ENCODE measurements around the gene PLPPR1. TPM values are rescaled to one million over a fixed set of nuclear protein-coding genes. Genes with fewer than 3 reads are reported as not detected.

The PLPPR1 gene
- total RNA-seq, 1 experiment from 2014 or later: not detected

DNA sequence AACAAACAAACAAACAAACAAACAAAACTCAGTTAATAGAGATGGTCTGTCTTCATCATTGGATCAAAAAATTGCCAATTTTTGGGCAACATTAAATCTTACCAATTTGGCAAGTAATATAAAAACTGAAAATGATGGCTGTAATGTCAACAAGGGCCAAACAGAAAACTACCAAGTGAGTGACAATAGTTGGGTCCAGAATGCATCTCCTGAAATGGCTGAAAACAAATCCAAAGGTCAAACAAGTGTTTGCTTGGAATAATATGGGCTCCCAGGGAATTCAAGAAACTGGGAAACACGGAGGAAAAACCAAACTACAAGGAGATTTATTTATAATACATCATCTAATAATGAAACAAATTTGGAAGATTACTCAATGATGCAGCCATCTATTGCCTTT is 331.2 kb downstream of the PLPPR1 start:
- in situ Hi-C loops (cut with HindIII; ENCODE audit: low sequenced_read_pairs): no loop called here
- DNase-seq (ENCODE audit: low spot score): no peak

DNA sequence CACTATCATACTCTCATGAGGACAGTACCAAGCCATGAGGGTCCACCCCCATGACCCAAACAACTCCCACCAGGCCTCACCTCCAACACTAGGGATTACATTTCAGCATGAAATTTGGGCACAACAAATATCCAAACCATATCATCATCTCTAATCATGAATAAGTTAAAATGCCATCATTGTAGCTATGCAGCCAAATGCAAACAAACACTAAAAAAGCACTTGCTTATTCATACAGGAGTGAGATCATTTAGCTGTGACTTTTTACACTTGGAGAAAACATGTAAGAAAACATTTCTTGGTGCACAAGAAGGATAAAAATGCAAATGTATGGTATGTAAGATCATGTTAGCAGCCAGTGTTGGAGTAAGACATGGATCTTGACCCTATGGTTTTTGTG is 332.1 kb downstream of the PLPPR1 start:
- in situ Hi-C loops (cut with HindIII; ENCODE audit: low sequenced_read_pairs): no loop called here
- DNase-seq (ENCODE audit: low spot score): no peak

DNA sequence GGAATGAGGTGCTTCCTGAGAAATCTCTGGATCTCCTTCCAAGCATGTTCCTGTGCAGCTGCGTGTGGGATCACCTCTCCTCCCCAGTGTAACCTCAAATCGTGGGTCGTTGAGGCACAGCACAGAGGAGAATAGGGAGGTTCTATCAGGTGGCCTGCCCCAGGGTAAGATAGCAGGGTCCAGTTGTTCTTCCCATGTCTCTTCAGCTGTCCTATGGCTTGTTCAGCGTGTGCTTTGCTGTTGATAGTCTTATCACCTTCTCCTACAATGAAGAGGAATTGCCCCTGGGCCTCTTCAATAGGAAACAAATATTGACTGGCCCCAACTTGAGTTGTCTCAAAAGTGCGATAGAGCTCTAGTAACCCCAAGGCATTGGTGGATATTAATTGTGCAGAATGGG is 333.9 kb downstream of the PLPPR1 start:
- in situ Hi-C loops (cut with HindIII; ENCODE audit: low sequenced_read_pairs): no loop called here
- DNase-seq (ENCODE audit: low spot score): no peak

DNA sequence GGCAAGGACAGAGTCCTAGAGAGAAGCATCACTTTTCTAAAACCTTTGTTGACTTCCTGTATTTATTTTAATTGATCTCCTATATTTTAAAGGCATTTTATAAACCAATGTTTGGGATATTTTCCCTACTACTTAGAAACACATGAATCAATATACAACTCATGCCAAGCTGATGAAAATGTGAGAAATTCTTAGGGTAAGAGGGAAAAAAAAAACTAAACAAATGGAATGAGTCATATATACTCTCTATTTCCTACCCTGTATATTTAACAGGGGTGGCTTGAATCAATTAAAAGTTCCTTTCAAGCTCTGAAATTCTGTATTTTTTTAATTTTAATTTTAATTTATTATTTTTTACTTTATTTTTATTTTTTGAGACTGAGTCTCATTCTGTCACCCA is 336.7 kb downstream of the PLPPR1 start:
- DNase-seq (ENCODE audit: low spot score): no peak
- in situ Hi-C loops (cut with HindIII; ENCODE audit: low sequenced_read_pairs): no loop called here

DNA sequence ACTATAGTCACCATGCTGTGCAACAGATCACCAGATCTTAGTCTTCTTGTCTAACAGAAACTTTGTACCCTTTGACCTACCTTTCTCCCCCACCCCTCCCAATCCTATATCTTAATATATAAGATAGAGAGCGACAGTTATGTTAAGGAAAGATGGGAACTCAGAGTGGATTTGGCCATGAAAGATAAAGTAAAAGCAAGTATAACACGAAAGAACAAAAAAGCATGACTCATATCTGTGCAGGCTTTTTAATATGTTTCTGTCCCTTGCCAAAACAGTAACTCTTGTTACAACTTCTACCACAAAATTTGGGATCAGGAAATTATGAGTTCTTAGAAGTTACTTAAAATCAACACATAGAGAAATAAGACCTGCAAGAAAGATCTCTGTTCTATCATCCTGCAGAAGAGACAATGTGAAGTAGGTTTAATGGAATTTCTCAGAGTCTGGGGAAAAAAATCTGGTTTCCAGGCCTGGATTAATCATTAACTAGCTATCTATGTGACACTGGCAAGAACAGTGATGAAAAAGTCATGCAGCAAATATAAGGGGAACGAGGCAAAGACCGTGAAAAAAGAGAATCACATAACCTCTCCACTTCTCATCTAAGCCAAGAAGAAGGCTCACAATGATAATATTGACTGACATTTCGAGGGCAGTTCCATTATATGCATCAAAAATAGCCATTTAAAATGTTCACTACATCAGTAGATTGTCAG is 337.7 kb downstream of the PLPPR1 start:
- in situ Hi-C loops (cut with HindIII; ENCODE audit: low sequenced_read_pairs): no loop called here
- DNase-seq (ENCODE audit: low spot score): no peak

DNA sequence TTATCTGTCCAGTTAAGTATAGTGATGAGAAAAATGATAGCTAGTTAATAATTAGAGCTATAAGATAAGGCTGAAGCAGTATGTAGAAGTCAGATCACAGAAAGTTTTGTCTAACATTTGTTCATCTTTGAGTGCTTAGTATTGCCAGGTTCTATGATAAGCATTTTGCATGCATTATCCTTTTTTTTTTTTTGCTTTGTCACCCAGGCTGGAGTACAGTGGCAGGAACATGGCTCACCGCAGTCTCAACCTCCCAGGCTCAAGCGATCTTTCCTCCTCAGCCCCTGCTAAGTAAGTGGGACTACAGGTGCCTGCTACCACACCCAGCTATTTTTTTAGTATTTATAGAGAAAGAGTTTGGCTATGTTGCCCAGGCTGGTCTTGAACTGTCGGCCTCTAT is 338.8 kb downstream of the PLPPR1 start:
- in situ Hi-C loops (cut with HindIII; ENCODE audit: low sequenced_read_pairs): no loop called here
- no peak for DNase-seq (ENCODE audit: low spot score)

DNA sequence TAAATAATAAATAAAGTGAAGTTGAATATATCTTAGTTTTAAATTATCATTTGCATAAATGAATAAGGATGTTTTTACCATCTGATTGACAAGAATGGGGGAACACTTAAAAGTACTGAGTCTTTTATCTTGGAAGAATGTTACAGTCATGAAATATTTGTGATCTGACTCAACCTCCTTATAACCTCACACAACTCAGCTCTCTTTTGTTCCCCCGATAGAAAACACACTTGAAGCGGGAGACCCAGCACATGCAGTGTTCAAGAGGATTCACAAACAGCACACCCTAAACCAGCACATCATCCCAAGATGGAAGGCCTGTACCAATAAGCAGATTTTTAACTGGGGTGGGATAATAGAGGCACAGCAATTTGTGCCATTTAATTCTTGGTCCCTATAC is 340.8 kb downstream of the PLPPR1 start:
- in situ Hi-C loops (cut with HindIII; ENCODE audit: low sequenced_read_pairs): no loop called here
- no peak for DNase-seq (ENCODE audit: low spot score)

DNA sequence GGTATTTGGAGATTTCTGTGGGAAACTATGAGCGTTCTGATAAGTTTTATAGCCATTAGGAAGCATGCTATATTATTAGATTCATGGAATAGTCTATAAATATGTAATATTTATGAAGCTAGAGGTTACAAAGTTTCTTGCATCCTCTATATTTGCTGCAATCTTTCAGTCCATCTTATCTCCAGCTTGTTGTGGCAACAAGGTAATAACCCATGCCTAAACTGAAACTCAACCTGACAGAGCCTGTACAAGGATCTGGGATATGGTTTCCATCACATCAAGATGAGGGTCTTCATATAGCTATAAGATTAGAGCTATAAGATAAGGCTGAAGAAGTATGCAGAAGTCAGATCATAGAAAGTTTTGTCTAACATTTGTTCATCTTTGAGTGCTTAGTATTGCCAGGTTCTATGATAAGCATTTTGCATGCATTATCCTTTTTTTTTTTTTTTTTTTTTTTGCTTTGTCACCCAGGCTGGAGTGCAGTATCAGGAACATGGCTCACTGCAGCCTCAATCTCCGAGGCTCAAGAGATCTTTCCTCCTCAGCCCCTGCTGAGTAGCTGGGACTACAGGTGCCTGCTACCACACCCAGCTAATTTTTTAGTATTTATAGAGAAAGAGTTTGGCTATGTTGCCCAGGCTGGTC is 341.5 kb downstream of the PLPPR1 start:
- no peak for DNase-seq (ENCODE audit: low spot score)
- in situ Hi-C loops (cut with HindIII; ENCODE audit: low sequenced_read_pairs): no loop called here

DNA sequence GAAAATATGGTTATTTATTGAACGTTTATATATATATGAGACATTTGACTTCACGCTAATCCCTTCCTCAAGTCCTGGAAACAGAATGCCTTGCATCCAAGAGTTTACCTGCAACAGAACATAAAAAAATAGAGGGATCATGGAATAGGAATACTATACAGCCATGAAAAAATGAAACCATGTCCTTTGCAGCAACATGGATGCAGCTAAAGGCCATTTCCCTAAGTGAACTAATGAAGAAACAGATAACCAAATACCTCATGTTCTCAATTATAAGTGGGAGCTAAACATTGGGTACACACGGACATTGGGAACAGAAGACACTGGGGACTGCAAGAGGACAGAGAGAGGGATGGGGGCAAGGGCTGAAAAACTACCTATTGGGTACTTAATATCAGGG is 343.3 kb downstream of the PLPPR1 start:
- in situ Hi-C loops (cut with HindIII; ENCODE audit: low sequenced_read_pairs): no loop called here
- DNase-seq (ENCODE audit: low spot score): no peak

DNA sequence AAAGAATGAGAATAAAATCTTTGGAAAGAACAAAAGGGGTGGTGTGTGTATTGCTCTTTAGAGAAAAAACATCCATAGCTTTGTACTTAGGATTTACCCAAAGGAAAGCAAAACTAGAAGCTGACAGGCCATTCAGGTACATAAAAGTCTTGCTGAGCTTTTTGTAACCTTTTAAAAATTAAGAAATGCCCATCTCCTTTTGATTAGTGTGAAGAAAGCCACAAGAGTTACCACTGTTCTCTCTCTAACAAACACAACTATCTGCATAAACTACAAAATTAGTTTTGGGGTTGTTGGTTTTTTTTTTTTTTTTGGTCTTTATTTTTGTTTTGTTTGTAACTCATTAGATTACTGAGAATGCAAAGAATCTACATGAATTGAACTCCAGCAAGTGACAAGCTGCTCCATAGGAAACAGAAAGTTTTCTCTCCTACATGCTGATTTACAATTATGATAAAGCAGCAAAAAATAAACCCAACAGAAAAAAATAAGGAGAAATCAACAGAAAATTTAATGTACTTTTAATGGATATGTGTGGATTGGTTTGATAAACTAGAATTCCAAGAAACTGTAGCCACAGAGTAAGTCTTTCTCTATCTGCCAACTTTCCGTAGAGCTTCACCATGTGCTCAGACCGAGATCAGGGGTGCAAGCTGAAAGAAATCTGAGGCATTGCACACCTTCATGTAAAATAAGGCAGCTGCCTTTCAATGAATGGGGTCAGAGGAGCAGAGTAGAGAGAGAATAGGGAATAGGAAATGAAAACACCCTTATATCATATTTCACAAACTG is 344.0 kb downstream of the PLPPR1 start:
- in situ Hi-C loops (cut with HindIII; ENCODE audit: low sequenced_read_pairs): no loop called here
- DNase-seq (ENCODE audit: low spot score): no peak
